Peyer's patch (tissue), 4 donors: Measurements from ENCODE around the gene ASB13. TPM values are rescaled to one million over a fixed set of nuclear protein-coding genes. Genes with fewer than 3 reads are reported as not detected.

Source experiments
- DNase-seq, 3 donors: peaks; one replicate each; pipeline ENCODE4 v3.0.0-alpha.2; 2017 to 2019
- H3K27ac ChIP-seq, 4 donors: fragments of 200-600 bp; sonication (generic); one replicate each; pipeline ENCODE4 v1.5.1; 2016 to 2019
- H3K27me3 ChIP-seq, 2 donors: fragments of 200-600 bp; sonication (generic); one replicate each; pipeline ENCODE4 v1.5.1; 2019
- H3K36me3 ChIP-seq, 3 donors: fragments of 200-600 bp; sonication (generic); one replicate each; pipeline ENCODE4 v1.5.1; 2016 to 2019
- H3K4me1 ChIP-seq, 4 donors: fragments of 200-600 bp; sonication (generic); one replicate each; pipeline ENCODE4 v1.5.1; 2016 to 2019
- H3K4me3 ChIP-seq, 4 donors: fragments of 200-600 bp; sonication (generic); 1 replicate in 3 of 4; 2 replicates in 1 of 4; pipeline ENCODE4 v1.5.1; 2016 to 2019; ENCODE audit warnings: mild to moderate bottlenecking in 1 of 4
- H3K9me3 ChIP-seq, 4 donors: fragments of 200-600 bp; sonication (generic); one replicate each; pipeline ENCODE4 v1.5.1; 2016 to 2019; ENCODE audit warnings: mild to moderate bottlenecking in 1 of 4
- CTCF ChIP-seq, 6 experiments: fragments of 450-650 bp in 4 of 6; fragments of 200-600 bp in 2 of 6; sonication (generic) in 1 of 6; IDR thresholded peaks; one replicate each; pipeline ENCODE4 v1.5.1; 2017 to 2019; ENCODE audit warnings: antibody characterized with exemption in 6 of 6, mild to moderate bottlenecking in 3 of 6, moderate library complexity in 1 of 6
- POLR2A ChIP-seq, 2 donors: fragments of 450-650 bp; IDR thresholded peaks; one replicate each; pipeline ENCODE4 v1.5.1; 2017; ENCODE audit warnings: antibody characterized with exemption in 2 of 2, mild to moderate bottlenecking in 2 of 2, moderate library complexity in 2 of 2
- total RNA-seq, 4 donors: library from RNA; depleted of rRNA; stranded (reverse); fragments of >200 nt; gene quantifications; one replicate each; pipeline ENCODE4 v1.1.0, GENCODE V29; 2016

Gene ASB13
- total RNA-seq, 4 donors from 2014 or later: 28.1 to 80.9 (median 61.2) TPM

GRCh38 chr10:5656737-5657579 is 9.4 kb downstream of the ASB13 start:
- H3K9me3 ChIP-seq: no peaks in the 10 kb centered on the region
- H3K36me3 ChIP-seq: no peaks in the 10 kb centered on the region
- H3K27me3 ChIP-seq: no peaks in the 10 kb centered on the region
- DNase-seq: no peak
- H3K4me3 ChIP-seq: no peak overlapping the region
- TF ChIP-seq CTCF (IDR thresholded peaks at IDR 0.05) (no peak), POLR2A (IDR thresholded peaks at IDR 0.05) (no peak)
- no peak overlapping the region for H3K27ac ChIP-seq
- H3K4me1 ChIP-seq: peaks cover 4 to 57% (median 10%) of the 10 kb centered on the region in 4 donors

GRCh38 chr10:5655121-5655520 is 11.3 kb downstream of the ASB13 start:
- no peaks in the 10 kb centered on the region for H3K9me3 ChIP-seq
- H3K4me1 ChIP-seq: peaks cover 4 to 45% (median 7%) of the 10 kb centered on the region in 4 donors
- DNase-seq: peak in 1 of 3 donors; percentile 64
- H3K27ac ChIP-seq: peak overlapping the region in 3 of 4 donors; percentile 20 to 78 (median 62)
- no peaks in the 10 kb centered on the region for H3K27me3 ChIP-seq
- H3K4me3 ChIP-seq: no peak overlapping the region
- TF ChIP-seq POLR2A (IDR thresholded peaks at IDR 0.05): no peak
- TF ChIP-seq CTCF (IDR thresholded peaks at IDR 0.05): no peak
- H3K36me3 ChIP-seq: peaks cover 0 to 15% (median 0%) of the 10 kb centered on the region in 3 donors

- DNase-seq: peak in 1 of 3 donors; percentile 77
- Histone ChIP-seq H3K27ac (peak overlapping the region in 3 of 4 donors; percentile 20 to 78 (median 62)), H3K27me3 (no peaks in the 10 kb centered on the region)
Observed at GRCh38 chr10:5654218-5654755, 12.1 kb downstream of the ASB13 start.

GRCh38 chr10:5652746-5653145 is 13.6 kb downstream of the ASB13 start:
- TF ChIP-seq POLR2A (IDR thresholded peaks at IDR 0.05) (no peak), CTCF (IDR thresholded peaks at IDR 0.05) (no peak)

More at GRCh38 chr10:5654218-5654755, 12.1 kb downstream of the ASB13 start:
- no peaks in the 10 kb centered on the region for H3K9me3 ChIP-seq
- TF ChIP-seq CTCF (IDR thresholded peaks at IDR 0.05) (no peak), POLR2A (IDR thresholded peaks at IDR 0.05) (no peak)
- no peak overlapping the region for H3K4me3 ChIP-seq
- peaks cover 0 to 22% (median 0%) of the 10 kb centered on the region in 3 donors for H3K36me3 ChIP-seq
- H3K4me1 ChIP-seq: peaks cover 0 to 37% (median 1%) of the 10 kb centered on the region in 4 donors

GRCh38 chr10:5651388-5651764 is 15.0 kb downstream of the ASB13 start:
- Histone ChIP-seq H3K4me3 (no peak overlapping the region), H3K27me3 (no peaks in the 10 kb centered on the region), H3K27ac (peak overlapping the region in 2 of 4 donors; percentile 12 to 57), H3K36me3 (peaks cover 0 to 41% (median 0%) of the 10 kb centered on the region in 3 donors), H3K9me3 (no peaks in the 10 kb centered on the region), H3K4me1 (peaks cover 0 to 23% (median 0%) of the 10 kb centered on the region in 4 donors)
- DNase-seq: no peak
- TF ChIP-seq CTCF (IDR thresholded peaks at IDR 0.05) (no peak), POLR2A (IDR thresholded peaks at IDR 0.05) (no peak)

More at GRCh38 chr10:5652746-5653145, 13.6 kb downstream of the ASB13 start:
- no peaks in the 10 kb centered on the region for H3K27me3 ChIP-seq
- H3K27ac ChIP-seq: peak overlapping the region in 2 of 4 donors; percentile 9 to 20
- DNase-seq: no peak
- H3K36me3 ChIP-seq: peaks cover 0 to 34% (median 0%) of the 10 kb centered on the region in 3 donors
- H3K4me3 ChIP-seq: no peak overlapping the region
- peaks cover 0 to 30% (median 0%) of the 10 kb centered on the region in 4 donors for H3K4me1 ChIP-seq
- H3K9me3 ChIP-seq: no peaks in the 10 kb centered on the region
